HL-60 (cell line): Measurements from ENCODE around the gene KLHL42.
"Not testable (repeated sequence)": the region's sequence is repeated elsewhere in the genome, so short reads cannot be mapped to it uniquely, and the experiment has no call there.

ENCODE experiments used
- DNase-seq, 2 experiments: peaks; one replicate each; pipeline ENCODE4 v3.0.0-alpha.2; 2010 to 2020; ENCODE audit warnings: low read depth in 1 of 2, low spot score in 1 of 2
- H3K27ac ChIP-seq: fragments of 250-450 bp; sonication (Bioruptor Pico); replicated peaks from 2 replicates; pipeline ENCODE4 v1.5.1; 2020; ENCODE audit warnings: mild to moderate bottlenecking, moderate library complexity
- H3K27me3 ChIP-seq: fragments of 250-450 bp; sonication (Bioruptor Pico); 2 replicates; pipeline ENCODE4 v1.5.1; 2021; ENCODE audit warnings: mild to moderate bottlenecking, moderate library complexity; ENCODE audit not compliant: insufficient read depth, poor library complexity, severe bottlenecking
- H3K4me3 ChIP-seq: replicated peaks from 2 replicates; pipeline ENCODE4 v1.5.1; 2011; ENCODE audit warnings: mild to moderate bottlenecking, control low read depth, low read length; ENCODE audit not compliant: insufficient read depth
- GABPA ChIP-seq: IDR thresholded peaks from 2 replicates; pipeline ENCODE4 v1.6.1; 2012; ENCODE audit warnings: low read depth
- POLR2AphosphoS5 ChIP-seq: IDR thresholded peaks from 2 replicates; pipeline ENCODE4 v1.6.1; 2012; ENCODE audit warnings: low read depth
- REST ChIP-seq: IDR thresholded peaks from 2 replicates; pipeline ENCODE4 v1.6.1; 2012; ENCODE audit warnings: low read depth; ENCODE audit not compliant: insufficient replicate concordance
- SPI1 ChIP-seq: IDR thresholded peaks from 2 replicates; pipeline ENCODE4 v1.6.1; 2012; ENCODE audit warnings: low read depth, mild to moderate bottlenecking, borderline replicate concordance
- TF ChIP-seq, protein P1 (sequence below): IDR thresholded peaks from one replicate; pipeline ENCODE4 v1.5.1; 2011; ENCODE audit warnings: low read length, control low read depth, inconsistent platforms; ENCODE audit not compliant: insufficient read depth

Gene KLHL42

DNA sequence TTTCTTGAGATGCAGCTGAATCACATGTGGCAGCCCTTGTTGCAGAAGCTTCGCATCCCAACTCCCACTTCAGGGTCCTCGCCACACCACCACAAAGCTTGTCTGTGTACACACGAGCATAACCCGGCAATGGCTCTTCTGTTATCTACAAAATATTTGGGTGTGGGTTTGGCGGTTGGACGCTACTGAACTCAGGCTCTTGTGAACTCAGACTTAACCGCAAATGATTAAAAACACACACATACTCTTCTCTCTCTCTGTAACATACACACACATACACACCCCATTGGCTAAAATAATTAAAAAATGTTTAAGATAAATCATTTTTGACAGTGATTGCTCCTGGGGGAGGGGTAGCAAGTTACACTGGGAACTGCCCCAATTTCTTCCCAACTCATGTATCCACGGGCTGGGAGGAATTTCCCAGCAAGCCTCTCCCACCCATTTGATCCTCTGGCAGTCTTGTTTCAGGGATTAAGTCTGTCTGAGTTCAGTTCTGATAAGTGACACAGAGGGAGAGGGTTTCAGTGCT, 63.7 kb downstream of the KLHL42 start:
- DNase-seq, result no peak
- H3K27me3 ChIP-seq, result no peaks in the 10 kb centered on the region
- H3K27ac ChIP-seq, result no peak overlapping the region
- TF ChIP-seq REST (no peak), SPI1 (no peak), POLR2AphosphoS5 (no peak), GABPA (no peak)
- TF ChIP-seq, protein P1, sequence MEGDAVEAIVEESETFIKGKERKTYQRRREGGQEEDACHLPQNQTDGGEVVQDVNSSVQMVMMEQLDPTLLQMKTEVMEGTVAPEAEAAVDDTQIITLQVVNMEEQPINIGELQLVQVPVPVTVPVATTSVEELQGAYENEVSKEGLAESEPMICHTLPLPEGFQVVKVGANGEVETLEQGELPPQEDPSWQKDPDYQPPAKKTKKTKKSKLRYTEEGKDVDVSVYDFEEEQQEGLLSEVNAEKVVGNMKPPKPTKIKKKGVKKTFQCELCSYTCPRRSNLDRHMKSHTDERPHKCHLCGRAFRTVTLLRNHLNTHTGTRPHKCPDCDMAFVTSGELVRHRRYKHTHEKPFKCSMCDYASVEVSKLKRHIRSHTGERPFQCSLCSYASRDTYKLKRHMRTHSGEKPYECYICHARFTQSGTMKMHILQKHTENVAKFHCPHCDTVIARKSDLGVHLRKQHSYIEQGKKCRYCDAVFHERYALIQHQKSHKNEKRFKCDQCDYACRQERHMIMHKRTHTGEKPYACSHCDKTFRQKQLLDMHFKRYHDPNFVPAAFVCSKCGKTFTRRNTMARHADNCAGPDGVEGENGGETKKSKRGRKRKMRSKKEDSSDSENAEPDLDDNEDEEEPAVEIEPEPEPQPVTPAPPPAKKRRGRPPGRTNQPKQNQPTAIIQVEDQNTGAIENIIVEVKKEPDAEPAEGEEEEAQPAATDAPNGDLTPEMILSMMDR, result no peak
- H3K4me3 ChIP-seq, result no peak overlapping the region

GRCh38 chr12:27844366-27845090, 64.5 kb downstream of the KLHL42 start:
- DNase-seq, result no peak
- Histone ChIP-seq H3K4me3 (no peak overlapping the region), H3K27ac (no peak overlapping the region), H3K27me3 (no peaks in the 10 kb centered on the region)
- TF ChIP-seq, protein P1, result no peak
- TF ChIP-seq POLR2AphosphoS5 (no peak), REST (no peak), SPI1 (no peak), GABPA (no peak)

DNA sequence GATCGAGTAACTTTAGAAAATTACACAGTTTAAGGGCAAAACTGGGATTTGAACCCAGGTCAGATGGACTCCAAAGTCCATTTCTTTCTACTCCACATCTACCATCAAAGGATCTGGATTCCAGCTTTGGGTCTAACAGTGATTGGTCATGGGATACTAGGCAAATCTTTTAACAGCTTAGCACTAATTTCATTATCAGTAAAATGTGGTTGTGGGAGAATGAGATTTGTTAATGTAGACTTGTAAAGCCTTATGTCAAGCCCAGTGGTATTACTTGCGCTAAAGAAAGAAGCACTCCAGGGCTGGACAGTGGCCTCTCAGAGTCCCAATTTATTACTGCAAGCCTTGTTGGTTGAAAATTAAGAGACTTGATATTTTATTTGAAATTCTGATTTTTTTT, 65.2 kb downstream of the KLHL42 start:
- Histone ChIP-seq H3K27ac (no peak overlapping the region), H3K27me3 (no peaks in the 10 kb centered on the region), H3K4me3 (no peak overlapping the region)
- no peak for TF ChIP-seq POLR2AphosphoS5
- no peak for TF ChIP-seq GABPA
- TF ChIP-seq SPI1, result no peak
- no peak for TF ChIP-seq REST
- TF ChIP-seq, protein P1, result no peak
- DNase-seq, result no peak

GRCh38 chr12:27845706-27846105, 65.7 kb downstream of the KLHL42 start:
- H3K4me3 ChIP-seq, H3K27me3 ChIP-seq, DNase-seq: not testable (repeated sequence)

GRCh38 chr12:27847293-27847692, 67.3 kb downstream of the KLHL42 start:
- not testable (repeated sequence) for H3K4me3 ChIP-seq

More at GRCh38 chr12:27845706-27846105, 65.7 kb downstream of the KLHL42 start:
- H3K27ac ChIP-seq, result not testable (repeated sequence)

More at GRCh38 chr12:27847293-27847692, 67.3 kb downstream of the KLHL42 start:
- not testable (repeated sequence) for DNase-seq, H3K27ac ChIP-seq, H3K27me3 ChIP-seq
